IMR-90 (cell line): ENCODE measurements around the gene ZC3H14.

Source experiments
- CHD1 ChIP-seq: IDR thresholded peaks from 2 replicates; pipeline ENCODE4 v1.6.1; 2012; ENCODE audit warnings: low read depth, low read length, improper control_type of control experiment
- NFE2L2 ChIP-seq: fragments of 150-350 bp; IDR thresholded peaks from 2 replicates; pipeline ENCODE4 v1.6.1; 2016; ENCODE audit warnings: low read depth, mild to moderate bottlenecking, low read length
- RCOR1 ChIP-seq: IDR thresholded peaks from 2 replicates; pipeline ENCODE4 v1.6.1; 2012; ENCODE audit warnings: mild to moderate bottlenecking, low read length, improper control_type of control experiment; ENCODE audit not compliant: insufficient replicate concordance
- SMC3 ChIP-seq: fragments of 150-350 bp; IDR thresholded peaks from 2 replicates; pipeline ENCODE4 v1.6.1; 2016; ENCODE audit warnings: low read depth, mild to moderate bottlenecking, antibody characterized with exemption, low read length, moderate library complexity
- TF ChIP-seq, protein P1 (sequence below): conservative IDR thresholded peaks from 2 replicates; pipeline ENCODE4 v1.5.1; 2012; ENCODE audit warnings: mild to moderate bottlenecking, low read depth, low read length, improper control_type of control experiment

DNA sequence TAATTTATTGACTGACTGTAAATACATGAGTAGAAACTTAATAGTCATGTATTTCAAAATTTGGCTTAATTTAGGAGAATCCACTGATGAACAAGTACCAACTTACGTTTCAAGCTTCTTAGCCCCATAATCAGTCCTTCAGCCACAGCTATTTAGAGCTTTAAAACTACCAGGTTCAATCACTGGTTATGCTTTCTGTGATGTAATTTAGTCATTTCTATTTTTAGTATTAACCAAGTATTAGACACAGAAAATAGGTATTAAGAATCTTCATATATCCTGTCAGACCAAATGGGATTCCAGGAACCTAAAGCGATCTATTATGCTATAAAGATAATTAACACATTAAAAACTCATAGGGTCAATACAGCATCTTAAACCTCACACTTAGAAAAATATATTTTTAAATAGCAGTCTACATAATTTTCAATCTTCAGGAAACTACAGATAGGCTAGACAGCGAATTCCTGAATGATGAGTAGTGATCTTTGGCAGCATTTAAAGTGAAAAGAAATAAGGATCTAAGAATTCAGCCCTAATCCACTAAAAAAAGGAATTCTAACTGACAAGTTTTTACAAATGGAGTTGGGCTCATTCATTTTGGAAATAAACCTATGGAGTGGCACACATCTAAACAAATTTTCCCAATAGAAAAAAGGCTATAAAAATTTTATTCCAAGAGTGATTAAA lies 51.5 kb downstream of the ZC3H14 start:
- TF ChIP-seq RCOR1 (no peak), SMC3 (no peak), NFE2L2 (no peak), CHD1 (no peak)
- TF ChIP-seq, protein P1, sequence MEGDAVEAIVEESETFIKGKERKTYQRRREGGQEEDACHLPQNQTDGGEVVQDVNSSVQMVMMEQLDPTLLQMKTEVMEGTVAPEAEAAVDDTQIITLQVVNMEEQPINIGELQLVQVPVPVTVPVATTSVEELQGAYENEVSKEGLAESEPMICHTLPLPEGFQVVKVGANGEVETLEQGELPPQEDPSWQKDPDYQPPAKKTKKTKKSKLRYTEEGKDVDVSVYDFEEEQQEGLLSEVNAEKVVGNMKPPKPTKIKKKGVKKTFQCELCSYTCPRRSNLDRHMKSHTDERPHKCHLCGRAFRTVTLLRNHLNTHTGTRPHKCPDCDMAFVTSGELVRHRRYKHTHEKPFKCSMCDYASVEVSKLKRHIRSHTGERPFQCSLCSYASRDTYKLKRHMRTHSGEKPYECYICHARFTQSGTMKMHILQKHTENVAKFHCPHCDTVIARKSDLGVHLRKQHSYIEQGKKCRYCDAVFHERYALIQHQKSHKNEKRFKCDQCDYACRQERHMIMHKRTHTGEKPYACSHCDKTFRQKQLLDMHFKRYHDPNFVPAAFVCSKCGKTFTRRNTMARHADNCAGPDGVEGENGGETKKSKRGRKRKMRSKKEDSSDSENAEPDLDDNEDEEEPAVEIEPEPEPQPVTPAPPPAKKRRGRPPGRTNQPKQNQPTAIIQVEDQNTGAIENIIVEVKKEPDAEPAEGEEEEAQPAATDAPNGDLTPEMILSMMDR: no peak
